OCI-LY7 (cell line): Measurements from ENCODE around the gene USP24. TPM values are rescaled to one million over a fixed set of nuclear protein-coding genes. Genes with fewer than 3 reads are reported as not detected.
A peak's percentile ranks its signal among the peaks of the same experiment; 100 is the strongest.

Experiments used
- BruUV-seq: library from RNA; stranded (reverse); fragments of 400-500 nt; replicated peaks from 2 replicates; lab custom pipeline; 2021; lab: Mats Ljungman, UMichigan
- CTCF ChIA-PET: fragments of 300-600 bp; sonication (Branson Sonifier 250); formaldehyde crosslinking; loops from one replicate; lab custom pipeline; 2022; ENCODE audit warnings: antibody characterized with exemption; ENCODE audit not compliant: unreplicated experiment; lab: Charles Lee
- POLR2A ChIA-PET: fragments of 300-600 bp; sonication (Branson Sonifier 250); formaldehyde crosslinking; loops from one replicate; lab custom pipeline; 2022; ENCODE audit warnings: antibody characterized with exemption; lab: Charles Lee
- DNase-seq: peaks from one replicate; pipeline ENCODE4 v3.0.0-alpha.2; 2015; ENCODE audit warnings: low spot score
- H2AFZ ChIP-seq: fragments of 200-600 bp; sonication (generic), shearing (Covaris generic); 2 replicates; pipeline ENCODE4 v1.6.1; 2014; ENCODE audit warnings: mild to moderate bottlenecking, antibody characterized with exemption, low read length, moderate library complexity
- H3K27ac ChIP-seq: fragments of 200-600 bp; sonication (generic); 2 replicates; pipeline ENCODE4 v1.5.1; 2014; ENCODE audit warnings: mixed run types, low read depth, mild to moderate bottlenecking, moderate library complexity, low read length, inconsistent platforms; ENCODE audit not compliant: poor library complexity, severe bottlenecking
- H3K36me3 ChIP-seq: fragments of 200-600 bp; sonication (generic); 2 replicates; pipeline ENCODE4 v1.6.1; 2014; ENCODE audit warnings: mild to moderate bottlenecking, antibody characterized with exemption, low read length, moderate library complexity, mixed read lengths; ENCODE audit not compliant: insufficient read depth
- H3K4me1 ChIP-seq: fragments of 200-600 bp; sonication (generic); 2 replicates; pipeline ENCODE4 v1.5.1; 2014; ENCODE audit warnings: mild to moderate bottlenecking, low read length; ENCODE audit not compliant: insufficient read depth, poor library complexity, severe bottlenecking
- H3K4me2 ChIP-seq: fragments of 200-600 bp; sonication (generic); 2 replicates; pipeline ENCODE4 v1.6.1; 2014; ENCODE audit warnings: mild to moderate bottlenecking, low read length
- H3K4me3 ChIP-seq: fragments of 200-600 bp; sonication (generic); 2 replicates; pipeline ENCODE4 v1.5.1; 2014; ENCODE audit warnings: mild to moderate bottlenecking, low read depth, low read length; ENCODE audit not compliant: poor library complexity, severe bottlenecking
- H3K79me2 ChIP-seq: fragments of 200-600 bp; sonication (generic); 2 replicates; pipeline ENCODE4 v1.6.1; 2016; ENCODE audit warnings: low read depth, mild to moderate bottlenecking, low read length, moderate library complexity, mixed read lengths; ENCODE audit not compliant: insufficient read depth
- H3K9me2 ChIP-seq: fragments of 200-600 bp; sonication (generic); 2 replicates; pipeline ENCODE4 v1.6.1; 2016; ENCODE audit warnings: mild to moderate bottlenecking, low read length, mixed read lengths; ENCODE audit not compliant: insufficient read depth
- H3K9me3 ChIP-seq: fragments of 200-600 bp; sonication (generic); 2 replicates; pipeline ENCODE4 v1.6.1; 2014; ENCODE audit warnings: mild to moderate bottlenecking, mixed run types, low read length, mixed read lengths
- H4K20me1 ChIP-seq: fragments of 200-600 bp; sonication (generic); 2 replicates; pipeline ENCODE4 v1.6.1; 2014; ENCODE audit warnings: mild to moderate bottlenecking, antibody characterized with exemption, low read length, moderate library complexity, mixed read lengths; ENCODE audit not compliant: insufficient read depth
- EZH2phosphoT487 ChIP-seq: fragments of 200-600 bp; sonication (generic); IDR thresholded peaks from 2 replicates; pipeline ENCODE4 v1.6.1; 2018; ENCODE audit warnings: low read depth, borderline replicate concordance, mild to moderate bottlenecking, mixed run types, antibody characterized with exemption, low read length, moderate library complexity, mixed read lengths
- intact Hi-C: fragments of 100-400 bp; cut with micrococcal nuclease; formaldehyde crosslinking; loops from one replicate; pipeline ENCODE4 v1.10.0; 2022; ENCODE audit not compliant: unreplicated experiment
- microRNA-seq: library from miRNA; unstranded; fragments of <30 nt; microRNA quantifications from one replicate; pipeline ENCODE4 v1.2.0, GENCODE V29; 2022; ENCODE audit warnings: borderline replicate concordance
- small RNA-seq: library from RNA; depleted of rRNA; stranded (forward); fragments of <200 nt; gene quantifications from one replicate; pipeline ENCODE3, GENCODE V24; 2014
- total RNA-seq, 2 experiments: library from RNA; depleted of rRNA in 1 of 2; stranded (reverse); fragments of >200 nt in 1 of 2; shearing (Covaris generic) in 1 of 2; gene quantifications; 2 replicates each; pipeline ENCODE4 v1.2.3, GENCODE V29; 2014 to 2022
- TF ChIP-seq, protein P1 (sequence below): fragments of 200-600 bp; sonication (generic); conservative IDR thresholded peaks from 2 replicates; pipeline ENCODE4 v1.5.1; 2014; ENCODE audit warnings: mild to moderate bottlenecking, antibody characterized with exemption, low read length, moderate library complexity, mixed read lengths

USP24 gene
- total RNA-seq, 2 experiments from 2014 or later: 35.1 to 46.3 TPM

DNA sequence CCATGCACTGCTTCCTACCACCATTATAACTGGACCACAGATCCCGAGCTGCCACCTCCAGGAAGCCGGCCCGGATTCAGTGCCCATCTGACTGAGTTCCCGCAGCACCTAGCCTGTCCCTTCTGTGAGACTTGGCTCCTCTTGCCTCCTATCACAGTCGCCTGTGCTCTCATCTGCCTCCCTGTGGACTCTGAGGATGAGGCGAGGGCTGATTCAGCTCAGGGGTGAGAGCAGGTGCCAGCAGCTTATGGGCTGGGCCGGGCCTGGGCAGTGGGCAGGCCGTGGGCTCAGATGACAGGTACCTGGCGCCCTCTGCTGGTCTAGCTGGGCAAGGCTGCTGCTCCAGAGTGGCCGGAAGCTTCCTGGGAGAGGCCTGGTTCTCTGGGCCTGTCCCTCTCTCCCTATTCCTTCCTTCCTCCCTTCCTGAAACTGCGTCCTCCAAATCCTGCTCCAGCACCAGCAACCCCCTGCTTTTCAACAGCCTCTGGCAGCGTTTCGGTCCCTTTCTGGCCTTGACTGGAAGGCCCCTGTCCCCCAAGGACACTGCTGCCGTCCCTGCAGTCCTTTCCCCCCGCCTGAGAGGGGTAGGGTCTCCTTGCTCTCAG, 193.1 kb downstream of the USP24 start:
- Histone ChIP-seq H3K79me2 (no peaks in the 10 kb centered on the region), H3K4me1 (no peaks in the 10 kb centered on the region), H3K9me2 (no peaks in the 10 kb centered on the region), H4K20me1 (no peaks in the 10 kb centered on the region), H3K36me3 (no peaks in the 10 kb centered on the region), H2AFZ (no peak overlapping the region), H3K9me3 (no peaks in the 10 kb centered on the region), H3K4me3 (no peak overlapping the region), H3K4me2 (no peak overlapping the region), H3K27ac (no peak overlapping the region)
- ChIA-PET CTCF (interaction anchor here (1.1 kb wide), 1 partner anchor 77 kb away, joined by 6 read pairs; no protein-coding TSS in a partner anchor), POLR2A (no interaction called here)
- no TSS peak for BruUV-seq
- intact Hi-C loops: loop anchor here (1.0 kb wide), 2 partner anchors 72 to 77 kb away; no protein-coding TSS in a partner anchor
- DNase-seq: peak; percentile 51
- no peak for TF ChIP-seq EZH2phosphoT487
- TF ChIP-seq, protein P1, sequence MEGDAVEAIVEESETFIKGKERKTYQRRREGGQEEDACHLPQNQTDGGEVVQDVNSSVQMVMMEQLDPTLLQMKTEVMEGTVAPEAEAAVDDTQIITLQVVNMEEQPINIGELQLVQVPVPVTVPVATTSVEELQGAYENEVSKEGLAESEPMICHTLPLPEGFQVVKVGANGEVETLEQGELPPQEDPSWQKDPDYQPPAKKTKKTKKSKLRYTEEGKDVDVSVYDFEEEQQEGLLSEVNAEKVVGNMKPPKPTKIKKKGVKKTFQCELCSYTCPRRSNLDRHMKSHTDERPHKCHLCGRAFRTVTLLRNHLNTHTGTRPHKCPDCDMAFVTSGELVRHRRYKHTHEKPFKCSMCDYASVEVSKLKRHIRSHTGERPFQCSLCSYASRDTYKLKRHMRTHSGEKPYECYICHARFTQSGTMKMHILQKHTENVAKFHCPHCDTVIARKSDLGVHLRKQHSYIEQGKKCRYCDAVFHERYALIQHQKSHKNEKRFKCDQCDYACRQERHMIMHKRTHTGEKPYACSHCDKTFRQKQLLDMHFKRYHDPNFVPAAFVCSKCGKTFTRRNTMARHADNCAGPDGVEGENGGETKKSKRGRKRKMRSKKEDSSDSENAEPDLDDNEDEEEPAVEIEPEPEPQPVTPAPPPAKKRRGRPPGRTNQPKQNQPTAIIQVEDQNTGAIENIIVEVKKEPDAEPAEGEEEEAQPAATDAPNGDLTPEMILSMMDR: peak; percentile 85

DNA sequence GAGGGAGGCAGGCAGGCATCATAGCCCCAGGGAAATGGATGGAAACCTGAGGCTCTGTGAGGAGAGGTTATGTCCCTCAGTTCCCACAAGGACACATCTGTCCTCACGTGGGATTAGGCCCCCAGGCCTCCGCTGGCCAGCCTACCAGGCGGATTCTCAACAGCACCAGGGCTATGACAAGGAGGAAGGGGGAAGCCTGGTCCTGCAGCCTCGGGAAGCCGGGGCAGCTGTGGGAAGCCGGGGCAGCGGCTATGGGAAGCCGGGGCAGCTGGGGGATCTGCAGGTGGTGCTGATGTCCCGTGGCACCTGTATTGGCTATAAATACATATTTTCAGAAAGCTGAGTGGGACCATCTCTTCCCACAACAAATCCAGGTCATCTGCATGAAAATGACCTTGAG, 196.8 kb downstream of the USP24 start:
- CTCF ChIA-PET: no interaction called here

More for the DNA sequence above, 196.8 kb downstream of the USP24 start:
- Histone ChIP-seq H4K20me1 (no peaks in the 10 kb centered on the region; the same call in 1 of the 2 replicates), H3K4me2 (no peak overlapping the region), H3K9me3 (no peaks in the 10 kb centered on the region), H3K27ac (no peak overlapping the region), H3K79me2 (no peaks in the 10 kb centered on the region), H2AFZ (no peak overlapping the region), H3K4me1 (no peaks in the 10 kb centered on the region), H3K4me3 (no peak overlapping the region), H3K9me2 (no peaks in the 10 kb centered on the region), H3K36me3 (no peaks in the 10 kb centered on the region)
- BruUV-seq: no TSS peak
- TF ChIP-seq EZH2phosphoT487: no peak
- TF ChIP-seq, protein P1: no peak
- intact Hi-C loops: no loop called here
- no peak for DNase-seq
- POLR2A ChIA-PET: interaction anchor here (0.7 kb wide), 1 partner anchor 59 kb away, joined by 3 read pairs; no protein-coding TSS in a partner anchor

Small RNA genes lying within 50 kb of the gene (microRNA-seq; reads per million reads assigned to microRNA genes)
- gene MIR4422: not detected

Small RNA genes lying within 50 kb of the gene (small RNA-seq; reads per million reads assigned to genes)
- gene MIR4422: not detected

Other genes with a start within 250 kb of the USP24 start
- gene TMEM61, start 234.7 kb downstream of the USP24 start, total RNA-seq (2014; rRNA removed; shearing (Covaris generic)): not detected in 2 replicates
- not detected in 2 replicates for gene TMEM61, start 234.7 kb downstream of the USP24 start, total RNA-seq (2022)
- not detected in 2 replicates for gene BSND, start 216.4 kb downstream of the USP24 start, total RNA-seq (2014; rRNA removed; shearing (Covaris generic))
- not detected in 2 replicates for gene BSND, start 216.4 kb downstream of the USP24 start, total RNA-seq (2022)
- gene PCSK9, start 175.8 kb downstream of the USP24 start, total RNA-seq (2014; rRNA removed; shearing (Covaris generic)): not detected in 2 replicates
- not detected in 2 replicates for gene PCSK9, start 175.8 kb downstream of the USP24 start, total RNA-seq (2022)